Endothelial cell (in vitro differentiated cells): Measurements from ENCODE around the gene IPO9. TPM values are rescaled to one million over a fixed set of nuclear protein-coding genes. Genes with fewer than 3 reads are reported as not detected.
A peak's percentile ranks its signal among the peaks of the same experiment; 100 is the strongest.

Source experiments
- DNase-seq: peaks from one replicate; pipeline ENCODE4 v3.0.0; 2021; ENCODE audit warnings: low spot score
- H3K27ac Mint-ChIP-seq: one replicate; pipeline ENCODE4 v1.8.0; 2021; ENCODE audit warnings: mixed read lengths, inconsistent platforms; ENCODE audit not compliant: unreplicated experiment
- H3K27me3 Mint-ChIP-seq: one replicate; pipeline ENCODE4 v1.8.0; 2021; ENCODE audit warnings: mild to moderate bottlenecking, moderate library complexity, mixed read lengths, inconsistent platforms; ENCODE audit not compliant: unreplicated experiment
- H3K36me3 Mint-ChIP-seq: one replicate; pipeline ENCODE4 v1.8.0; 2021; ENCODE audit warnings: mild to moderate bottlenecking, low read depth, mixed read lengths, inconsistent platforms; ENCODE audit not compliant: unreplicated experiment
- H3K4me1 Mint-ChIP-seq: one replicate; pipeline ENCODE4 v1.8.0; 2021; ENCODE audit warnings: mild to moderate bottlenecking, mixed read lengths, inconsistent platforms; ENCODE audit not compliant: unreplicated experiment
- H3K4me3 Mint-ChIP-seq: one replicate; pipeline ENCODE4 v1.8.0; 2021; ENCODE audit warnings: mild to moderate bottlenecking, mixed read lengths, inconsistent platforms; ENCODE audit not compliant: unreplicated experiment
- H3K9me3 Mint-ChIP-seq: one replicate; pipeline ENCODE4 v1.8.0; 2021; ENCODE audit warnings: mixed read lengths, inconsistent platforms; ENCODE audit not compliant: unreplicated experiment
- CTCF ChIP-seq: fragments of 200-600 bp; sonication (generic); IDR thresholded peaks from one replicate; pipeline ENCODE4 v1.5.0; 2021; ENCODE audit warnings: antibody characterized with exemption; ENCODE audit not compliant: unreplicated experiment
- total RNA-seq: library from RNA; stranded (reverse); fragmentation: NEBNext Ultra II Directional; extraction: Animal tissue kit (Norgen Biotek cat#: 25700); gene quantifications from one replicate; pipeline ENCODE4 v1.2.1, GENCODE V29; 2021; ENCODE audit not compliant: unreplicated experiment

IPO9 gene
- total RNA-seq, 1 donor from 2014 or later: 69.5 TPM

GRCh38 chr1:201807958-201808632 is 20.9 kb upstream of the IPO9 start:
- Mint-ChIP-seq H3K27ac (no peak overlapping the region), H3K4me3 (peak overlapping the region; percentile 27), H3K36me3 (peaks cover 67% of the 10 kb centered on the region), H3K4me1 (peaks cover 11% of the 10 kb centered on the region), H3K9me3 (no peaks in the 10 kb centered on the region), H3K27me3 (peaks cover 6% of the 10 kb centered on the region)
- no peak for TF ChIP-seq CTCF
- DNase-seq: no peak

GRCh38 chr1:201808633-201808990 is 20.3 kb upstream of the IPO9 start:
- H3K4me1 Mint-ChIP-seq: peaks cover 11% of the 10 kb centered on the region
- H3K36me3 Mint-ChIP-seq: peaks cover 68% of the 10 kb centered on the region
- H3K27me3 Mint-ChIP-seq: peaks cover 6% of the 10 kb centered on the region
- peak overlapping the region; percentile 27 for H3K4me3 Mint-ChIP-seq
- no peak for DNase-seq
- H3K9me3 Mint-ChIP-seq: no peaks in the 10 kb centered on the region
- no peak overlapping the region for H3K27ac Mint-ChIP-seq
- no peak for TF ChIP-seq CTCF

- no peaks in the 10 kb centered on the region for H3K9me3 Mint-ChIP-seq
- TF ChIP-seq CTCF: no peak
- no peak overlapping the region for H3K4me3 Mint-ChIP-seq
- H3K27me3 Mint-ChIP-seq: peaks cover 6% of the 10 kb centered on the region
- H3K27ac Mint-ChIP-seq: no peak overlapping the region
- H3K36me3 Mint-ChIP-seq: peaks cover 61% of the 10 kb centered on the region
- peaks cover 11% of the 10 kb centered on the region for H3K4me1 Mint-ChIP-seq
- no peak for DNase-seq
Measured at GRCh38 chr1:201809876-201810275, 19.1 kb upstream of the IPO9 start.

- H3K9me3 Mint-ChIP-seq: no peaks in the 10 kb centered on the region
- no peak for TF ChIP-seq CTCF
- peaks cover 56% of the 10 kb centered on the region for H3K36me3 Mint-ChIP-seq
- H3K27ac Mint-ChIP-seq: no peak overlapping the region
- peak overlapping the region; percentile 14 for H3K4me3 Mint-ChIP-seq
- H3K4me1 Mint-ChIP-seq: peaks cover 11% of the 10 kb centered on the region
- peaks cover 6% of the 10 kb centered on the region for H3K27me3 Mint-ChIP-seq
- DNase-seq: no peak
Measured at GRCh38 chr1:201810466-201811216, 18.3 kb upstream of the IPO9 start.

- DNase-seq: no peak
- no peak for TF ChIP-seq CTCF
- H3K9me3 Mint-ChIP-seq: no peaks in the 10 kb centered on the region
- H3K36me3 Mint-ChIP-seq: peaks cover 44% of the 10 kb centered on the region
- no peak overlapping the region for H3K27ac Mint-ChIP-seq
- peaks cover 11% of the 10 kb centered on the region for H3K4me1 Mint-ChIP-seq
- H3K27me3 Mint-ChIP-seq: peaks cover 6% of the 10 kb centered on the region
- H3K4me3 Mint-ChIP-seq: no peak overlapping the region
Measured at GRCh38 chr1:201813226-201813625, 15.7 kb upstream of the IPO9 start.
